Measurements from ENCODE around the gene LSS. TPM values are rescaled to one million over a fixed set of nuclear protein-coding genes. Genes with fewer than 3 reads are reported as not detected.
"Not testable (repeated sequence)": the region's sequence is repeated elsewhere in the genome, so short reads cannot be mapped to it uniquely, and the experiment has no call there.

Gene LSS
- total and polyA plus RNA-seq, 2 donors, result 14.9 to 15.4 TPM

- Histone ChIP-seq H3K4me1 (ENCODE audit: control insufficient read depth in 2 of 2, insufficient read depth in 2 of 2, low read length in 2 of 2) (peaks cover 0 to 8% of the 10 kb centered on the region in 2 donors), H3K4me3 (ENCODE audit: low read length in 2 of 2) (no peak overlapping the region), H3K27ac (ENCODE audit: low read depth in 1 of 2, low read length in 1 of 2) (no peak overlapping the region), H3K36me3 (ENCODE audit: control insufficient read depth in 2 of 2, insufficient read depth in 2 of 2, low read length in 1 of 2) (no peaks in the 10 kb centered on the region), H3K27me3 (ENCODE audit: control insufficient read depth in 2 of 2, insufficient read depth in 1 of 2, low read length in 1 of 2) (no peaks in the 10 kb centered on the region), H3K9me3 (ENCODE audit: control insufficient read depth in 2 of 2, insufficient read depth in 1 of 2, low read length in 1 of 2) (peaks cover 0 to 9% of the 10 kb centered on the region in 2 donors)
- 96% methylated on average over 22 of the region's 22 CpGs for WGBS
- no peak for DNase-seq (ENCODE audit: low read depth in 6 of 9, low spot score in 9 of 9)
Observed at GRCh38 chr21:46149205-46149901, 79.2 kb downstream of the LSS start.

- Histone ChIP-seq H3K4me3 (ENCODE audit: low read length in 2 of 2) (no peak overlapping the region), H3K4me1 (ENCODE audit: control insufficient read depth in 2 of 2, insufficient read depth in 2 of 2, low read length in 2 of 2) (peaks cover 0 to 2% of the 10 kb centered on the region in 2 donors), H3K27ac (ENCODE audit: low read depth in 1 of 2, low read length in 1 of 2) (no peak overlapping the region), H3K27me3 (ENCODE audit: control insufficient read depth in 2 of 2, insufficient read depth in 1 of 2, low read length in 1 of 2) (no peaks in the 10 kb centered on the region), H3K9me3 (ENCODE audit: control insufficient read depth in 2 of 2, insufficient read depth in 1 of 2, low read length in 1 of 2) (peaks cover 0 to 9% of the 10 kb centered on the region in 2 donors), H3K36me3 (ENCODE audit: control insufficient read depth in 2 of 2, insufficient read depth in 2 of 2, low read length in 1 of 2) (no peaks in the 10 kb centered on the region)
- no peak for DNase-seq (ENCODE audit: low read depth in 6 of 9, low spot score in 9 of 9)
- WGBS, result 95% methylated on average over 11 of the region's 11 CpGs
Observed at GRCh38 chr21:46148106-46148505, 80.5 kb downstream of the LSS start.

DNA sequence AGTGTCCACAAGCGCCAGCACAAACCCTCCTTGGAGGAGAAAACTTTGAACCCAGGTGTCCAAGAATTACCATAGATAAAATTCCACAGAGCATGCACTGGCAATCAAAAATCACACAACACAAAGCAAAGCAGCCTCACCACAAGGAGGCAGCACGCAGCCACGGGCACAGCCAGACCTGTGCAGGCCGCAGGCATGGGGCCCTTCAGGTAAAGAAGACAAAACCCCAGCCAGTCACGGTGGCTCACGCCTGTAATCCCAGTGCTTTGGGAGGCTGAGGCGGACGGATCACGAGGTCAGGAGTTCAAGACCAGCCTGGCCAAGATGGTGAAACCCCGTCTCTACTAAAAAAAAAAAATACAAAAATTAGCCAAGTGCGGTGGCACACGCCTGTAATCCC is 81.1 kb downstream of the LSS start:
- H3K27ac ChIP-seq (ENCODE audit: low read depth in 1 of 2, low read length in 1 of 2); H3K27me3 ChIP-seq (ENCODE audit: control insufficient read depth in 2 of 2, insufficient read depth in 1 of 2, low read length in 1 of 2); H3K4me1 ChIP-seq (ENCODE audit: control insufficient read depth in 2 of 2, insufficient read depth in 2 of 2, low read length in 2 of 2); H3K4me3 ChIP-seq (ENCODE audit: low read length in 2 of 2); H3K9me3 ChIP-seq (ENCODE audit: control insufficient read depth in 2 of 2, insufficient read depth in 1 of 2, low read length in 1 of 2); H3K36me3 ChIP-seq (ENCODE audit: control insufficient read depth in 2 of 2, insufficient read depth in 2 of 2, low read length in 1 of 2): not testable (repeated sequence)
- DNase-seq (ENCODE audit: low read depth in 6 of 9, low spot score in 9 of 9), result peak in 7 of 9 donors; percentile 5 to 53 (median 25)
- WGBS, result 83% methylated on average over 12 of the region's 12 CpGs

DNA sequence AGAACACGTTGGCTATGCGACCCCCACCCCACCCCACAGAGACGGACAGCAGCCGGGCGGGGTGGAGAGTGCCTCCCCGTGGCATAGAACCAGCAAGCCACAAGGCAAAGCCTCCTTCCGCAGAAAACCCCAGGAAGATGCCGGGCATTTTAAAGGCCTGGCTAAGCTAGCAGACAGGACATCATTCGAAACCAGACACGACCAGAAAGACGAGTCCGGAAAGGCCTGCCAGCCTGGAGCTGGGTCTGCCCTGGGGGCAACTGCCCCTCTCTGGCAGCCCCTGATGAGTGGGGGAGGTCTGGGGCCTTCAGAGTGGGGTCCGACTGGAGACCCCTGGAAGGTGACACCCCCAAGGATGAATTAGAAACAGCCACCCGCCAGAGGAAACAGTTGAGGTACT is 81.7 kb downstream of the LSS start:
- no peaks in the 10 kb centered on the region for H3K4me1 ChIP-seq (ENCODE audit: control insufficient read depth in 2 of 2, insufficient read depth in 2 of 2, low read length in 2 of 2)
- 94% methylated on average over 14 of the region's 14 CpGs for WGBS
- no peaks in the 10 kb centered on the region for H3K27me3 ChIP-seq (ENCODE audit: control insufficient read depth in 2 of 2, insufficient read depth in 1 of 2, low read length in 1 of 2)
- peaks cover 0 to 13% of the 10 kb centered on the region in 2 donors for H3K9me3 ChIP-seq (ENCODE audit: control insufficient read depth in 2 of 2, insufficient read depth in 1 of 2, low read length in 1 of 2)
- no peak for DNase-seq (ENCODE audit: low read depth in 6 of 9, low spot score in 9 of 9)
- H3K27ac ChIP-seq (ENCODE audit: low read depth in 1 of 2, low read length in 1 of 2), result no peak overlapping the region
- H3K36me3 ChIP-seq (ENCODE audit: control insufficient read depth in 2 of 2, insufficient read depth in 2 of 2, low read length in 1 of 2), result no peaks in the 10 kb centered on the region
- H3K4me3 ChIP-seq (ENCODE audit: low read length in 2 of 2), result no peak overlapping the region

GRCh38 chr21:46145840-46146691 is 82.5 kb downstream of the LSS start:
- 94% methylated on average over 60 of the region's 60 CpGs for WGBS
- peaks cover 0 to 13% of the 10 kb centered on the region in 2 donors for H3K9me3 ChIP-seq (ENCODE audit: control insufficient read depth in 2 of 2, insufficient read depth in 1 of 2, low read length in 1 of 2)
- no peak for DNase-seq (ENCODE audit: low read depth in 6 of 9, low spot score in 9 of 9)
- no peaks in the 10 kb centered on the region for H3K36me3 ChIP-seq (ENCODE audit: control insufficient read depth in 2 of 2, insufficient read depth in 2 of 2, low read length in 1 of 2)
- no peak overlapping the region for H3K27ac ChIP-seq (ENCODE audit: low read depth in 1 of 2, low read length in 1 of 2)
- no peaks in the 10 kb centered on the region for H3K27me3 ChIP-seq (ENCODE audit: control insufficient read depth in 2 of 2, insufficient read depth in 1 of 2, low read length in 1 of 2)
- H3K4me1 ChIP-seq (ENCODE audit: control insufficient read depth in 2 of 2, insufficient read depth in 2 of 2, low read length in 2 of 2), result no peaks in the 10 kb centered on the region
- H3K4me3 ChIP-seq (ENCODE audit: low read length in 2 of 2), result no peak overlapping the region

DNA sequence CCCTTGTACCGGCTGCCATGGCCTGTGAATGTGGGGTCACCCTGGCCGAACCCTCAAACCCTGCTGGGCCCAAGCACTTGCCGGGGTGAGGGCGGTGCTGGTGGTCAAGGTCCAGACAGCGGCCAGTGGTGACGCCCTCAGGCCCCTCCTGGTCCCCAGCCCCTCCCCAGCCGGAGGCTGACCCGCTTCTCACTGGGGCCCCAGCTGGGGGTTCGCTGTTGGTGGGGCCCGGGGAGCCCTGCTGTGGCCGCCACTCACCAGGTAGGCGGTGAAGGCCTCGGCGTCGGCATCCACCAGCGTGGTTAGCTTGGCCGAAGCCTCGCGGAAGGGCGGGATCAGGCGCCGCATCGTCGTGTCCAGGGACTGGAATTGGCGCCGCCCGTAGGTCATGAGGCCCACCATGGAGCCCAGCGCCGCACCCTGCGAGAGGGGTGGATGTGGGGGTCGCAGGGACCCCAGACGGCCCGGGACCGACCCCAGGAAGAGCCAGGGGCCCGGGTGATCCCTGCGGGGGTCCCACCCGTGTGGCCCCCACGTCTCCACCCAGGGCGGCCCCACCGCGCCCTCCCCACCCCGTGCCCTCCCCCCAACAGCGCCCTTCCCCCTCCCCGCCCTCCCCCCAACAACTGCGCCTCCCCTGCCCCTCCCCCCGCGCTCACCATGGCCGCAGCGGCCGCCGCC is 83.3 kb downstream of the LSS start:
- 97% methylated on average over 51 of the region's 51 CpGs for WGBS
- Histone ChIP-seq H3K36me3 (ENCODE audit: control insufficient read depth in 2 of 2, insufficient read depth in 2 of 2, low read length in 1 of 2) (no peaks in the 10 kb centered on the region), H3K9me3 (ENCODE audit: control insufficient read depth in 2 of 2, insufficient read depth in 1 of 2, low read length in 1 of 2) (peaks cover 0 to 13% of the 10 kb centered on the region in 2 donors), H3K27me3 (ENCODE audit: control insufficient read depth in 2 of 2, insufficient read depth in 1 of 2, low read length in 1 of 2) (no peaks in the 10 kb centered on the region), H3K4me1 (ENCODE audit: control insufficient read depth in 2 of 2, insufficient read depth in 2 of 2, low read length in 2 of 2) (no peaks in the 10 kb centered on the region), H3K27ac (ENCODE audit: low read depth in 1 of 2, low read length in 1 of 2) (no peak overlapping the region), H3K4me3 (ENCODE audit: low read length in 2 of 2) (no peak overlapping the region)
- no peak for DNase-seq (ENCODE audit: low read depth in 6 of 9, low spot score in 9 of 9)

DNA sequence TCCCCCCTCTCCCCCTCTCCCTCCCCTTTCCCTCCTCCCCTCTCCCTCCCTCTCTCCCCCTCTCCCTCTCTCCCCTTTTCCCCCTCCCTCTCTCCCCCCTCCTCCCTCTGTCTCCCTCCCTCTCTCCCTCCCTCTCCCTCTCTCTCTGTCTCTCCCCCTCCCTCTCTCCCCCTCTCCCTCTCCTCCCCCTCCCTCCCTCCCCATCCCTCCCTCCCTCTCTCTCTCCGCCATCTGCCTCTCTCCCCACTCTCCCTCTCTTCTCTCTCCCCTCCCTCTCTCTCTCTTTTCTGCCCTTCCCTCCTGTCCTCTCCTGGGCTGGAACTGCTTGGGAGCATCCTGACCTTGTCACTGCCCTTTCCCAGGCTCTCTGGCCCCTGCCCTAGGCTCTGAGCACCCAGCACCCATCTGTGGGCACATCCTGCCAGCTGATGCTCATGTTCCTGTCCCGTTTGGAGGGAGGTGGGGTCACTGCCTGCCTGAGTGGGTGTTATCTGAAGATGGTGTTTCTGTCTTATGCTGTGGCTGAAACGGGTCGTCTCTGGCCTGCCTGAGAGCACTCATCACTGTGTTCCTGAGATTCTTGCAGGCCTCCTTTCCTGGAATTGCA is 84.0 kb downstream of the LSS start:
- Histone ChIP-seq H3K27ac (ENCODE audit: low read depth in 1 of 2, low read length in 1 of 2) (no peak overlapping the region), H3K4me1 (ENCODE audit: control insufficient read depth in 2 of 2, insufficient read depth in 2 of 2, low read length in 2 of 2) (no peaks in the 10 kb centered on the region), H3K27me3 (ENCODE audit: control insufficient read depth in 2 of 2, insufficient read depth in 1 of 2, low read length in 1 of 2) (no peaks in the 10 kb centered on the region), H3K9me3 (ENCODE audit: control insufficient read depth in 2 of 2, insufficient read depth in 1 of 2, low read length in 1 of 2) (peaks cover 0 to 13% of the 10 kb centered on the region in 2 donors), H3K36me3 (ENCODE audit: control insufficient read depth in 2 of 2, insufficient read depth in 2 of 2, low read length in 1 of 2) (no peaks in the 10 kb centered on the region), H3K4me3 (ENCODE audit: low read length in 2 of 2) (no peak overlapping the region)
- 74% methylated on average over 4 of the region's 4 CpGs for WGBS
- no peak for DNase-seq (ENCODE audit: low read depth in 6 of 9, low spot score in 9 of 9)

GRCh38 chr21:46142582-46143473 is 85.7 kb downstream of the LSS start:
- no peaks in the 10 kb centered on the region for H3K27me3 ChIP-seq (ENCODE audit: control insufficient read depth in 2 of 2, insufficient read depth in 1 of 2, low read length in 1 of 2)
- H3K9me3 ChIP-seq (ENCODE audit: control insufficient read depth in 2 of 2, insufficient read depth in 1 of 2, low read length in 1 of 2), result peaks cover 0 to 13% of the 10 kb centered on the region in 2 donors
- H3K27ac ChIP-seq (ENCODE audit: low read depth in 1 of 2, low read length in 1 of 2), result no peak overlapping the region
- no peaks in the 10 kb centered on the region for H3K36me3 ChIP-seq (ENCODE audit: control insufficient read depth in 2 of 2, insufficient read depth in 2 of 2, low read length in 1 of 2)
- no peak for DNase-seq (ENCODE audit: low read depth in 6 of 9, low spot score in 9 of 9)
- H3K4me1 ChIP-seq (ENCODE audit: control insufficient read depth in 2 of 2, insufficient read depth in 2 of 2, low read length in 2 of 2), result no peaks in the 10 kb centered on the region
- WGBS, result 89% methylated on average over 21 of the region's 21 CpGs
- no peak overlapping the region for H3K4me3 ChIP-seq (ENCODE audit: low read length in 2 of 2)

Data from thymus (tissue), 11 donors.